Suprapubic skin (tissue), 4 donors: ENCODE results near the gene CD3D. TPM values are rescaled to one million over a fixed set of nuclear protein-coding genes. Genes with fewer than 3 reads are reported as not detected.

ENCODE experiments used
- DNase-seq, 2 donors: peaks; one replicate each; pipeline ENCODE4 v3.0.0-alpha.2; 2019; ENCODE audit warnings: low spot score in 2 of 2
- H3K27ac ChIP-seq: fragments of 200-600 bp; sonication (generic); one replicate; pipeline ENCODE4 v1.5.1; 2019
- H3K27me3 ChIP-seq: fragments of 200-600 bp; sonication (generic); one replicate; pipeline ENCODE4 v1.5.1; 2019
- H3K36me3 ChIP-seq: fragments of 200-600 bp; sonication (generic); one replicate; pipeline ENCODE4 v1.5.1; 2019
- H3K4me1 ChIP-seq: fragments of 200-600 bp; sonication (generic); one replicate; pipeline ENCODE4 v1.5.1; 2019
- H3K4me3 ChIP-seq: fragments of 200-600 bp; sonication (generic); one replicate; pipeline ENCODE4 v1.5.1; 2019; ENCODE audit warnings: mild to moderate bottlenecking
- H3K9me3 ChIP-seq: fragments of 200-600 bp; sonication (generic); one replicate; pipeline ENCODE4 v1.5.1; 2019
- EP300 ChIP-seq: sonication (generic); formaldehyde crosslinking; IDR thresholded peaks from one replicate; pipeline ENCODE4 v1.6.1; 2017; ENCODE audit warnings: antibody characterized with exemption
- POLR2A ChIP-seq, 2 donors: fragments of 450-650 bp; IDR thresholded peaks; one replicate each; pipeline ENCODE4 v1.6.1; 2017; ENCODE audit warnings: antibody characterized with exemption in 2 of 2, mild to moderate bottlenecking in 2 of 2, moderate library complexity in 2 of 2
- POLR2AphosphoS5 ChIP-seq, 3 donors: sonication (generic); formaldehyde crosslinking; IDR thresholded peaks; one replicate each; pipeline ENCODE4 v1.6.1; 2017; ENCODE audit warnings: antibody characterized with exemption in 3 of 3
- WGBS: methylation state at CpG from one replicate; pipeline ENCODE4 v1.1.5; 2018; 5-methylcytosine and 5-hydroxymethylcytosine counted together
- total RNA-seq, 4 donors: library from RNA; depleted of rRNA; stranded (reverse); fragments of >200 nt; gene quantifications; one replicate each; pipeline ENCODE4 v1.1.0, GENCODE V29; 2016
- TF ChIP-seq, protein P1 (sequence below), 2 donors: fragments of 200-600 bp in 1 of 2; fragments of 450-650 bp in 1 of 2; sonication (generic) in 1 of 2; IDR thresholded peaks; one replicate each; pipeline ENCODE4 v1.5.1; 2016 to 2019; ENCODE audit warnings: antibody characterized with exemption in 2 of 2, mild to moderate bottlenecking in 1 of 2, moderate library complexity in 1 of 2

Gene CD3D
- total RNA-seq, 4 donors from 2014 or later = 1.8 to 4.4 TPM; not detected in 2

- no peak overlapping the region for H3K4me3 ChIP-seq
- H3K36me3 ChIP-seq = peaks cover 85% of the 10 kb centered on the region
- no peak for TF ChIP-seq POLR2AphosphoS5 (IDR thresholded peaks at IDR 0.05)
- no peak for TF ChIP-seq EP300
- TF ChIP-seq, protein P1, sequence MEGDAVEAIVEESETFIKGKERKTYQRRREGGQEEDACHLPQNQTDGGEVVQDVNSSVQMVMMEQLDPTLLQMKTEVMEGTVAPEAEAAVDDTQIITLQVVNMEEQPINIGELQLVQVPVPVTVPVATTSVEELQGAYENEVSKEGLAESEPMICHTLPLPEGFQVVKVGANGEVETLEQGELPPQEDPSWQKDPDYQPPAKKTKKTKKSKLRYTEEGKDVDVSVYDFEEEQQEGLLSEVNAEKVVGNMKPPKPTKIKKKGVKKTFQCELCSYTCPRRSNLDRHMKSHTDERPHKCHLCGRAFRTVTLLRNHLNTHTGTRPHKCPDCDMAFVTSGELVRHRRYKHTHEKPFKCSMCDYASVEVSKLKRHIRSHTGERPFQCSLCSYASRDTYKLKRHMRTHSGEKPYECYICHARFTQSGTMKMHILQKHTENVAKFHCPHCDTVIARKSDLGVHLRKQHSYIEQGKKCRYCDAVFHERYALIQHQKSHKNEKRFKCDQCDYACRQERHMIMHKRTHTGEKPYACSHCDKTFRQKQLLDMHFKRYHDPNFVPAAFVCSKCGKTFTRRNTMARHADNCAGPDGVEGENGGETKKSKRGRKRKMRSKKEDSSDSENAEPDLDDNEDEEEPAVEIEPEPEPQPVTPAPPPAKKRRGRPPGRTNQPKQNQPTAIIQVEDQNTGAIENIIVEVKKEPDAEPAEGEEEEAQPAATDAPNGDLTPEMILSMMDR (IDR thresholded peaks at IDR 0.05) = no peak
- no peak for TF ChIP-seq POLR2A (IDR thresholded peaks at IDR 0.05)
- no peak for DNase-seq
- no peaks in the 10 kb centered on the region for H3K27me3 ChIP-seq
- H3K27ac ChIP-seq = no peak overlapping the region
- no peaks in the 10 kb centered on the region for H3K4me1 ChIP-seq
- no peaks in the 10 kb centered on the region for H3K9me3 ChIP-seq
Measured at GRCh38 chr11:118375978-118376377, 33.5 kb upstream of the CD3D start.

DNA sequence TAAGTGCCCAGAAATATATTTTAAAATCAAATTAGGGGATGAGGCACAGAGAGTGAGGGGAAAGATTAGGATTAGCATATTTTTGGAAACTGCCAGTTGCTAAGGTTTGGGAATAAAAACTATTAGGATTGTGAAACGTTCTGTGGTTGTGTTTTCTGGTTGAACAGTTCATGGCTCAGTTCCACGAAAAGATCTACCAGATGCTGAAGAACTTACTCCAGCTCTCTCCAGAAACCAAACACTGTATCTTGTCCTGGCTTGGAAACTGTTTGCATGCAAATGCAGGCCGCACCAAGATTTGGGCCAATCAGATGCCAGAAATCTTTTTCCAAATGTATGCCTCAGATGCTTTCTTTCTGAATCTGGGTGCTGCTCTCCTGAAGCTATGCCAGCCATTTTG, 32.2 kb upstream of the CD3D start:
- peaks cover 85% of the 10 kb centered on the region for H3K36me3 ChIP-seq
- H3K27ac ChIP-seq = no peak overlapping the region
- 63% methylated on average over 3 of the region's 3 CpGs for WGBS
- DNase-seq = no peak
- no peaks in the 10 kb centered on the region for H3K9me3 ChIP-seq
- H3K4me1 ChIP-seq = no peaks in the 10 kb centered on the region
- no peaks in the 10 kb centered on the region for H3K27me3 ChIP-seq
- H3K4me3 ChIP-seq = no peak overlapping the region
- no peak for TF ChIP-seq POLR2AphosphoS5 (IDR thresholded peaks at IDR 0.05)

GRCh38 chr11:118373871-118374270, 31.4 kb upstream of the CD3D start:
- Histone ChIP-seq H3K4me1 (no peaks in the 10 kb centered on the region), H3K4me3 (no peak overlapping the region), H3K27ac (no peak overlapping the region), H3K36me3 (peaks cover 85% of the 10 kb centered on the region), H3K9me3 (no peaks in the 10 kb centered on the region), H3K27me3 (no peaks in the 10 kb centered on the region)
- DNase-seq = no peak
- TF ChIP-seq POLR2AphosphoS5 (IDR thresholded peaks at IDR 0.05) (no peak), POLR2A (IDR thresholded peaks at IDR 0.05) (no peak), EP300 (no peak)
- TF ChIP-seq, protein P1 (IDR thresholded peaks at IDR 0.05) = no peak
- 91% methylated on average over 5 of the region's 5 CpGs for WGBS

DNA sequence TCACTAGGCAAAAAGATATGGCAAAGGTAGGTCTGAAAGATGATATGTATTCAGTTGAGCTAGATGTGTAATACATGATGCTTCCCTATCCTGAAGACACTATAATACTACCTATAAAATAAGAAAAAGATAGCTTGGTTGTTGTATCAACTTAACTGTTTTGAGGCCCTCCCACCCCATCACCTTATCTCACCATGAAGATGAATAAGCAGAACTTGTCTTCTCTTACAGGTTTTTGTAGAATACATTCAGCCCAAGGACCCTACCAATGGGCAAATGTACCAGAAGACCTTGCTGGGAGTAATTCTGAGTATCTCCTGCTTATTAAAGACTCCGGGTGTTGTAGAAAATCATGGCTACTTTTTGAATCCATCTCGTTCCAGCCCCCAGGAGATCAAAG, 30.8 kb upstream of the CD3D start:
- 93% methylated on average over 2 of the region's 2 CpGs for WGBS
- H3K27me3 ChIP-seq = no peaks in the 10 kb centered on the region
- no peak overlapping the region for H3K27ac ChIP-seq
- H3K36me3 ChIP-seq = peaks cover 85% of the 10 kb centered on the region
- H3K4me3 ChIP-seq = no peak overlapping the region
- TF ChIP-seq, protein P1 (IDR thresholded peaks at IDR 0.05) = no peak
- TF ChIP-seq POLR2A (IDR thresholded peaks at IDR 0.05) (no peak), EP300 (no peak), POLR2AphosphoS5 (IDR thresholded peaks at IDR 0.05) (no peak)
- H3K9me3 ChIP-seq = no peaks in the 10 kb centered on the region
- no peaks in the 10 kb centered on the region for H3K4me1 ChIP-seq
- no peak for DNase-seq

DNA sequence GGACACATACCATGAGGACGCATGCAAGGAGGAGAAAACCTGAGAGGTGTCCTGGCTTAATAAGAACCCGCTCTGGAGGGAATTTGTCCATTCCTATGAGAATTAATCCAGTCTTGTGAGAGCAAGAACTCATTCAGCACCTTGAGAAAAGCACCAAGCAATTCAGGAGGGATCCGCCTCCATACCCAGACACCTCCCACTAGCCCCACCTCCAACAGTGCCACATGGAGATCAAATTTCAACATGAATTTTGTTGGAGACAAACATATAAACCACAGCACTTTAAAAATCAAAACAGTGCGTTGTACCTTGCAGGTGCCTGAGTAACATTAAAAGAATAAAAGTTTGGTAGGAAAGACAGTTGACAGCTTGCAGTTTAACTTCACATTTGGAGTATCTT, 28.3 kb upstream of the CD3D start:
- peaks cover 11% of the 10 kb centered on the region for H3K4me1 ChIP-seq
- WGBS = 84% methylated on average over 4 of the region's 4 CpGs
- H3K27me3 ChIP-seq = no peaks in the 10 kb centered on the region
- H3K36me3 ChIP-seq = peaks cover 77% of the 10 kb centered on the region
- H3K9me3 ChIP-seq = no peaks in the 10 kb centered on the region
- TF ChIP-seq, protein P1 (IDR thresholded peaks at IDR 0.05) = no peak
- TF ChIP-seq EP300 (no peak), POLR2A (IDR thresholded peaks at IDR 0.05) (no peak), POLR2AphosphoS5 (IDR thresholded peaks at IDR 0.05) (no peak)
- no peak overlapping the region for H3K27ac ChIP-seq
- no peak overlapping the region for H3K4me3 ChIP-seq
- DNase-seq = no peak

GRCh38 chr11:118366287-118366686, 23.8 kb upstream of the CD3D start:
- H3K27me3 ChIP-seq = no peaks in the 10 kb centered on the region
- H3K4me3 ChIP-seq = no peak overlapping the region
- H3K27ac ChIP-seq = peak overlapping the region; percentile 69
- no peak for DNase-seq
- H3K4me1 ChIP-seq = peaks cover 20% of the 10 kb centered on the region
- TF ChIP-seq EP300 (no peak), POLR2A (IDR thresholded peaks at IDR 0.05) (no peak), POLR2AphosphoS5 (IDR thresholded peaks at IDR 0.05) (no peak)
- TF ChIP-seq, protein P1 (IDR thresholded peaks at IDR 0.05) = no peak
- H3K9me3 ChIP-seq = no peaks in the 10 kb centered on the region
- 53% methylated on average over 1 of the region's 1 CpG for WGBS
- H3K36me3 ChIP-seq = peaks cover 51% of the 10 kb centered on the region
